Mesendoderm (in vitro differentiated cells): ENCODE data around the gene COPS8.

Experiments
- DNase-seq: peaks from one replicate; pipeline ENCODE4 v3.0.0; 2013
- H2AK5ac ChIP-seq: 2 replicates; pipeline ENCODE4 v1.6.1; 2013; ENCODE audit warnings: low read length, inconsistent platforms
- H2BK120ac ChIP-seq: 2 replicates; pipeline ENCODE4 v1.6.1; 2013; ENCODE audit warnings: low read depth, mild to moderate bottlenecking, low read length, moderate library complexity, mixed read lengths
- H2BK15ac ChIP-seq: replicated peaks from 2 replicates; pipeline ENCODE4 v1.6.1; 2013; ENCODE audit warnings: low read depth, mild to moderate bottlenecking, moderate library complexity
- H2BK5ac ChIP-seq: 2 replicates; pipeline ENCODE4 v1.6.1; 2013; ENCODE audit warnings: low read length, inconsistent platforms
- H3K18ac ChIP-seq: 2 replicates; pipeline ENCODE4 v1.6.1; 2013; ENCODE audit warnings: mild to moderate bottlenecking, low read length, mixed read lengths
- H3K23ac ChIP-seq: one replicate; pipeline ENCODE4 v1.6.1; 2013; ENCODE audit warnings: low read length
- H3K27ac ChIP-seq: 2 replicates; pipeline ENCODE4 v1.5.1; 2013; ENCODE audit warnings: low read depth, mild to moderate bottlenecking, inconsistent platforms, low read length, moderate library complexity
- H3K27me3 ChIP-seq: 2 replicates; pipeline ENCODE4 v1.6.1; 2013; ENCODE audit warnings: low read length, control low read depth, mild to moderate bottlenecking, inconsistent platforms; ENCODE audit not compliant: insufficient read depth, poor library complexity
- H3K36me3 ChIP-seq: 2 replicates; pipeline ENCODE4 v1.6.1; 2013; ENCODE audit warnings: low read length, inconsistent platforms; ENCODE audit not compliant: control insufficient read depth, insufficient read depth
- H3K4ac ChIP-seq: one replicate; pipeline ENCODE4 v1.6.1; 2013; ENCODE audit warnings: low read depth, mild to moderate bottlenecking, low read length, moderate library complexity
- H3K4me1 ChIP-seq: 2 replicates; pipeline ENCODE4 v1.6.1; 2013; ENCODE audit warnings: low read depth, low read length, inconsistent platforms; ENCODE audit not compliant: control insufficient read depth
- H3K4me2 ChIP-seq: 2 replicates; pipeline ENCODE4 v1.6.1; 2013; ENCODE audit warnings: low read length
- H3K4me3 ChIP-seq: 2 replicates; pipeline ENCODE4 v1.5.1; 2013; ENCODE audit warnings: mild to moderate bottlenecking, low read length
- H3K56ac ChIP-seq: one replicate; pipeline ENCODE4 v1.6.1; 2013; ENCODE audit warnings: low read length
- H3K79me1 ChIP-seq: 2 replicates; pipeline ENCODE4 v1.6.1; 2013; ENCODE audit warnings: low read length, inconsistent platforms
- H3K79me2 ChIP-seq: 2 replicates; pipeline ENCODE4 v1.6.1; 2013; ENCODE audit warnings: mild to moderate bottlenecking, low read length; ENCODE audit not compliant: control insufficient read depth, insufficient read depth
- H3K9ac ChIP-seq: 2 replicates; pipeline ENCODE4 v1.6.1; 2013; ENCODE audit warnings: low read length, inconsistent platforms
- H4K5ac ChIP-seq: one replicate; pipeline ENCODE4 v1.6.1; 2013; ENCODE audit warnings: low read length
- H4K8ac ChIP-seq: one replicate; pipeline ENCODE4 v1.6.1; 2013; ENCODE audit warnings: low read depth, mild to moderate bottlenecking, control low read depth, low read length, moderate library complexity
- WGBS: extraction: QIAGEN DNeasy Blood & Tissue Kit; methylation state at CpG from one replicate; pipeline ENCODE4 v1.1.7; 2013; ENCODE audit warnings: low lambda C conversion rate, missing lambda C conversion rate; ENCODE audit not compliant: insufficient coverage; ENCODE audit errors: extremely low coverage; 5-methylcytosine and 5-hydroxymethylcytosine counted together

COPS8 gene

GRCh38 chr2:237139123-237139675 is 53.5 kb downstream of the COPS8 start:
- Histone ChIP-seq H3K18ac (no peak overlapping the region), H3K4me2 (no peak overlapping the region), H3K79me2 (no peaks in the 10 kb centered on the region), H2BK15ac (no peak overlapping the region), H2BK5ac (no peak overlapping the region), H3K4me3 (no peak overlapping the region), H4K5ac (no peak overlapping the region), H3K27ac (no peak overlapping the region), H3K23ac (no peak overlapping the region), H3K27me3 (no peaks in the 10 kb centered on the region), H3K4ac (no peak overlapping the region), H3K56ac (no peak overlapping the region), H3K79me1 (no peaks in the 10 kb centered on the region), H3K4me1 (no peaks in the 10 kb centered on the region), H4K8ac (no peak overlapping the region), H2AK5ac (no peak overlapping the region), H3K36me3 (no peaks in the 10 kb centered on the region), H3K9ac (no peak overlapping the region), H2BK120ac (no peak overlapping the region)
- no peak for DNase-seq
- no CpG with 5 or more reads among the region's 14 CpGs for WGBS

DNA sequence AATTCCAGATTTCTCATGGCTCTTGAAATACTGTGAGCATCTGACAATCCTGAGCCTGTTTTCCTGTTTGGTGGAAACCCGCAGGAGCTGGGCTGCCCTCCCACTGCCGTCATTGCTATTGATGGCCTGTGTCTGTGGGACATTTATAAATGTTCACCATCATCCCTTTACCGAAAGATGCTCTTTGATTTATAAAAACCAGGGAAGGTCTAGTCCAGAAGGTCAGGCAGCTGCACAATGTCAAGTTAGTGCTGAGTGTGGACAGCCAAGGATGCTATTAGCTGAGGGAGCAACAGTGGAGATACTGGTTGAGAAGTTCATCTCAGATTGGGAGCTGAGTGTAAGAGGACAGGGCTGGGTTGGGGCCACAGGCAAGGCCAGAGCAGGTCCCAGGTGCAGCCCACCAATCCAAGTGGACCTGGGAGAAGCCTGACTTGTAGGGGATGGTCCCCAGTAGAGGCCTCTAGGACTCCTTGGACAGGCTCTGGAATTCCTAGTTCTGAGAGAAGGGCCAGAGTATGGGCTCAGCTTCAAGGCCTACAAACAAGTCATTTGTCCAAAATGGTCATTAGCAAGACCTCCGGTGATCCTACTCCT is 55.1 kb downstream of the COPS8 start:
- Histone ChIP-seq H3K18ac (no peak overlapping the region), H3K27me3 (no peaks in the 10 kb centered on the region), H3K23ac (no peak overlapping the region), H4K5ac (no peak overlapping the region), H3K79me2 (no peaks in the 10 kb centered on the region), H2BK5ac (no peak overlapping the region), H2BK15ac (no peak overlapping the region), H3K79me1 (no peaks in the 10 kb centered on the region), H3K56ac (no peak overlapping the region), H3K9ac (no peak overlapping the region), H2AK5ac (no peak overlapping the region), H3K36me3 (no peaks in the 10 kb centered on the region), H3K4me1 (no peaks in the 10 kb centered on the region), H4K8ac (no peak overlapping the region), H3K4me3 (no peak overlapping the region), H3K4me2 (no peak overlapping the region), H3K27ac (no peak overlapping the region), H2BK120ac (no peak overlapping the region), H3K4ac (no peak overlapping the region)
- DNase-seq: no peak
- WGBS: no CpG with 5 or more reads among the region's 4 CpGs

DNA sequence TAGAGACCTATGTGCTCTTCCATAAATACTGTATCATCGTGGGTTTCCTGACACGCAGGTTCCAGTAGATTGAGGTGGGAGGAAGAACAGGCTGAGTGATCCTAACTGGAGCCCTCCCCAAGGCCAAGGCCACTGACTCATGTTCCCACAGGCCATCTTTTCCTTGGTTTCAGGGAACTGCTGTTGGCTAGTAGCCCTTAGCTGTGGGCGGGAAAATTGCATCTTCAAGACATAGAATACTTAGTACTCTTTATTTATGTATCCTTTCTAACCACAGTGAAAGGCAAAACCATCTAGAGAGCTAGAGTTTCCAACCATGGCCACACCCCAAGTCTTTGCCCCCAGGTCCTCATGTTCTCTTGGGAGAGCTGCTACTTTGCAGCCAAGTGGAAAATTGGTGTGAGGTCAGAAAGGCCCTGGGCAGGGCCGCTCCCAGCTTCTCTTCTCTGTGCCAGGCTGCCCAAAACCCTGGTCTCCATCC is 55.9 kb downstream of the COPS8 start:
- Histone ChIP-seq H2BK15ac (no peak overlapping the region), H2AK5ac (no peak overlapping the region), H2BK5ac (no peak overlapping the region), H4K5ac (no peak overlapping the region), H3K9ac (no peak overlapping the region), H3K23ac (no peak overlapping the region), H3K27me3 (no peaks in the 10 kb centered on the region), H3K56ac (no peak overlapping the region), H4K8ac (no peak overlapping the region), H3K4me2 (no peak overlapping the region), H3K27ac (no peak overlapping the region), H2BK120ac (no peak overlapping the region), H3K4ac (no peak overlapping the region), H3K18ac (no peak overlapping the region), H3K4me3 (no peak overlapping the region), H3K79me1 (no peaks in the 10 kb centered on the region), H3K36me3 (no peaks in the 10 kb centered on the region), H3K79me2 (no peaks in the 10 kb centered on the region), H3K4me1 (no peaks in the 10 kb centered on the region)
- DNase-seq: no peak
- no CpG with 5 or more reads among the region's 4 CpGs for WGBS

- no peaks in the 10 kb centered on the region for H3K27me3 ChIP-seq
- no peak overlapping the region for H3K18ac ChIP-seq
- H2AK5ac ChIP-seq: no peak overlapping the region
- H3K23ac ChIP-seq: no peak overlapping the region
- no peak overlapping the region for H3K4me3 ChIP-seq
- H3K27ac ChIP-seq: no peak overlapping the region
- H3K4ac ChIP-seq: no peak overlapping the region
- no peaks in the 10 kb centered on the region for H3K36me3 ChIP-seq
- no peak overlapping the region for H3K9ac ChIP-seq
- DNase-seq: no peak
- H2BK15ac ChIP-seq: no peak overlapping the region
- no peak overlapping the region for H4K8ac ChIP-seq
- H3K79me1 ChIP-seq: no peaks in the 10 kb centered on the region
- no peak overlapping the region for H2BK120ac ChIP-seq
- no CpG with 5 or more reads among the region's 2 CpGs for WGBS
- no peak overlapping the region for H3K4me2 ChIP-seq
- H3K79me2 ChIP-seq: no peaks in the 10 kb centered on the region
- no peak overlapping the region for H3K56ac ChIP-seq
- H2BK5ac ChIP-seq: no peak overlapping the region
- no peaks in the 10 kb centered on the region for H3K4me1 ChIP-seq
- H4K5ac ChIP-seq: no peak overlapping the region
Measured at GRCh38 chr2:237143118-237143517, 57.4 kb downstream of the COPS8 start.

DNA sequence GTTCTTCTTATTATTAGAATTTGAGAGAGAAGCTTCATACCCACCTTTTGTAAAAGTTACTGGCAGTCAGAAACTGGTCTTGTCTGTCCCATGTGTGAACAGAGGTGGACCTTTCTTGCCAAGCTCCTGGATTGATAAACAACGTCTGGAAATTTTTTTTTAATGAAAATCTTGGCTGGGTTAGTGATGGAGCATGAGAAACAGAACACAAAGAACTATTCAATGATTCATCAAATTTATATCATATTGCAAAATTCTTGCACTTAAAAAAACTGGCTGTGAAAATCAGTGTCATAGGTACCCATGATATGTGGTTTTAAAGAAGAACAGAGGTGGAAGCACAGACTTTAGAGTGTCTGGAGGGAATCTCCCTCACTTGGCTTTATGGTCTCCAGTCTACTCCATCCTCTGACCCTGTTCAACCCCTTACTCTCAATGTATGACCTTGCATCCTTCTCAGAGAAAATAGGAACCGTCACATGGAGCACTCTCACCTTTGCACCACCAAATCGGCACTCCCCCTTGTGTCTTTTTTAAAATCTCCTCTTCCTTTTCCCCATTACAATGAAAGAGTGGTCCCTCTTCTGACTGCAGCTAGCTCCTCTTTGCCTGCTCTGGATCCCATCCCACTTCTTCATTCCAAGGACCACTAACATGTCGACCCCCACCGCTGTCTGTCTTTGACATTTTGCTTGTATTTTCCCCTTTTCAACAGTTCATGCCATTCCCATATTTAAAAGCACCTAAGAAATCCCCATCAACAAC is 58.2 kb downstream of the COPS8 start:
- WGBS: no CpG with 5 or more reads among the region's 5 CpGs

More for the DNA sequence above, 58.2 kb downstream of the COPS8 start:
- DNase-seq: no peak
- Histone ChIP-seq H3K27me3 (no peaks in the 10 kb centered on the region), H3K4ac (no peak overlapping the region), H2BK5ac (no peak overlapping the region), H3K18ac (no peak overlapping the region), H4K5ac (no peak overlapping the region), H2AK5ac (no peak overlapping the region), H3K79me1 (no peaks in the 10 kb centered on the region), H2BK15ac (no peak overlapping the region), H3K36me3 (no peaks in the 10 kb centered on the region), H3K4me3 (no peak overlapping the region), H4K8ac (no peak overlapping the region), H3K4me1 (no peaks in the 10 kb centered on the region), H3K23ac (no peak overlapping the region), H3K79me2 (no peaks in the 10 kb centered on the region), H3K9ac (no peak overlapping the region), H2BK120ac (no peak overlapping the region), H3K27ac (no peak overlapping the region), H3K56ac (no peak overlapping the region), H3K4me2 (no peak overlapping the region)
